VCaP (cell line): ENCODE data around the gene DNAJC22.
A peak's percentile ranks its signal among the peaks of the same experiment; 100 is the strongest.

ENCODE experiments used
- H3K27ac ChIP-seq: fragments of 450-650 bp; 2 replicates; pipeline ENCODE4 v1.5.1; 2017
- TF ChIP-seq, protein P1 (sequence below): fragments of 450-650 bp; conservative IDR thresholded peaks from 2 replicates; pipeline ENCODE4 v1.5.1; 2017; ENCODE audit warnings: mild to moderate bottlenecking, moderate library complexity

DNAJC22 gene

DNA sequence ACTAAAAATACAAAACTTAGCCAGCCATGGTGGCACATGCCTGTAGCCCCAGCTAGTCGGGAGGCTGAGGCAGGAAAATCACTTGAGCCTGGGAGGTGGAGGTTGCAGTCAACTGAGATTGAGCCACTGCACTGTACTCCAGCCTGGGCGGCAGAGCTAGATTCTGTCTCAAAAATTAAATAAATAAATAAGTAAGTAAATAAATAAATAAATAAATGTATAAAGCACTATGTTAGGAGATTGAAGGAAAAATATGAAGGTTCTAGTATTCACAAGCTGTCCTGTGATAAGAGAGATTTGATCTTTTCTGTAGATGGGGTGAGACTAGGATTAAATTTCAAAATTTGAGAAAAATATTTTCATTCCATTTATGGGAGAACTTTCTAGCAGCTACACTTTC is 5.7 kb downstream of the DNAJC22 start:
- H3K27ac ChIP-seq = no peak overlapping the region
- TF ChIP-seq, protein P1, sequence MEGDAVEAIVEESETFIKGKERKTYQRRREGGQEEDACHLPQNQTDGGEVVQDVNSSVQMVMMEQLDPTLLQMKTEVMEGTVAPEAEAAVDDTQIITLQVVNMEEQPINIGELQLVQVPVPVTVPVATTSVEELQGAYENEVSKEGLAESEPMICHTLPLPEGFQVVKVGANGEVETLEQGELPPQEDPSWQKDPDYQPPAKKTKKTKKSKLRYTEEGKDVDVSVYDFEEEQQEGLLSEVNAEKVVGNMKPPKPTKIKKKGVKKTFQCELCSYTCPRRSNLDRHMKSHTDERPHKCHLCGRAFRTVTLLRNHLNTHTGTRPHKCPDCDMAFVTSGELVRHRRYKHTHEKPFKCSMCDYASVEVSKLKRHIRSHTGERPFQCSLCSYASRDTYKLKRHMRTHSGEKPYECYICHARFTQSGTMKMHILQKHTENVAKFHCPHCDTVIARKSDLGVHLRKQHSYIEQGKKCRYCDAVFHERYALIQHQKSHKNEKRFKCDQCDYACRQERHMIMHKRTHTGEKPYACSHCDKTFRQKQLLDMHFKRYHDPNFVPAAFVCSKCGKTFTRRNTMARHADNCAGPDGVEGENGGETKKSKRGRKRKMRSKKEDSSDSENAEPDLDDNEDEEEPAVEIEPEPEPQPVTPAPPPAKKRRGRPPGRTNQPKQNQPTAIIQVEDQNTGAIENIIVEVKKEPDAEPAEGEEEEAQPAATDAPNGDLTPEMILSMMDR = no peak

DNA sequence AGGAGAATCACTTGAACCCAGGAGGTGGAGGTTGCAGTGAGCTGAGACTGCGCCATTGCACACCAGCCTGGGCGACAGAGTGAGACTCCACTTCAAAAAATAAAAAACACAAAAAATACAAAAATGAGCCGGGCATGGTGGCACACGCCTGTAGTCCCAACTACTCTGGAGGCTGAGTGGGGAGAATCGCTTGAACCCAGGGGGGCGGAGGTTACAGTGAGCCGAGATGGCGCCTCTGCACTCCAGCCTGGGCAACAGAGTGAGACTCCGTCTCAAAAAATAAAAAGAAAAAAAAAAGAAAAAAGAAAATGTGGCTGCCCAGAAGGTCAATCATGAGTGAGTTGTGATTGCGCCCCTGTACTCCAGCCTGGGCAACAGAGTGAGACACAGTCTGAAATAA is 9.2 kb downstream of the DNAJC22 start:
- no peak overlapping the region for H3K27ac ChIP-seq
- TF ChIP-seq, protein P1 = no peak

DNA sequence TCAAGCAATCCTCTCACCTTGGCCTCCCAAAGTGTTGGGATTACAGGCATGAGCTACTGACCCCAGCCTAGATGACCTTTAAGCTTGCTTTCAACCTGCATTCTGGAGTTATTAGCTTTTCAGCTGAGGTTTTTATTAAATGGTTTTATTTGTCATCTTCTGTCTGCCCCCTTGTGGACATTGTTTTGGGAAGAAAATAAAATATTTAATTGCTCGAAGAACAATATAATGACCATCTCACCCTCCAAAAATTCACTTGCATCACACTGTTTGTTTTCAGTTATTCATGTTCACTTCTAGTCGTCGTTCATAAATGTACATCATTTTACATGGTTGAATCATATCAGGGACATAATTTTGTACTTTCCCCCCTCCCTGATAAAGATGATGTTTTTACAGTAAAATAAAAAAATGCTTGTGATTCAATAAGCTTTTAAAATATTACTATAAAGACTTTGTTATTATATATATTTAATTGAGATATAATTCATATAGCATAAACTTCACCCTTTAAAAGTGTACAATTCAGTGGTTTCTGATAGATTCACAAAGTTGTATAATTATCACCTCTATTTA is 10.5 kb downstream of the DNAJC22 start:
- no peak overlapping the region for H3K27ac ChIP-seq
- TF ChIP-seq, protein P1 = peak; percentile 72

DNA sequence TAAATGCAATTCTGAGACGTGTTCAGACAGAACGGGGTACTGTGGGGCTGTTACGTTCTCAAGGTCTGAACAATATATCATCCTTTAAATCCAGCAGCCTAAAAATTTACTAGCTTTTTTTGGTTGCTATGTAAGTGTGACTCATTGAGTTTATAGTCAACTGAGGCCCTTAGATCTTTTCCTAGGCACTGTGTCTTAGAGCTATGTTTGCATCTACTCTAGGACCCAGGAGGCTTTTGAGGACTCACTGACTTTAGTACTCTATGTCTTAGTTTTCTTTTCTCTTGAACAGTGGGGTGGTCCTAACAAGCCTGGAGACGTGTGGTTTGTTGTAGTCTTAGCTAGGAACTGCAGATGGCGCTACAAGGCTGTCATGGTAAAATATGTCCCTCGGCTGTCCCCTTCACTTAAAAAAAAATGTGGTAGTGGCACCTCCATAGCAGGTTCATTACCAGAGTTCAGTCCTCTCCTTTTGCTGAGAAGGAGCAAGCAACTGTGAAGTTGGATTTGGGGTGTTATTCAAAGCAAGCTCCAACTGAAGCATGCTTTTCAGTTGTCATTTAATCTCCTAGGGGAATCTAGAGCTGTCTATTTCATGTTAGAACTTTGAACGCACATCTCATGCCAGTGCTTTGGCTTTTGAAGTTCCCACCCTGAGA is 11.9 kb downstream of the DNAJC22 start:
- H3K27ac ChIP-seq = no peak overlapping the region; the same call in 1 of the 2 replicates
- TF ChIP-seq, protein P1 = peak; percentile 93

DNA sequence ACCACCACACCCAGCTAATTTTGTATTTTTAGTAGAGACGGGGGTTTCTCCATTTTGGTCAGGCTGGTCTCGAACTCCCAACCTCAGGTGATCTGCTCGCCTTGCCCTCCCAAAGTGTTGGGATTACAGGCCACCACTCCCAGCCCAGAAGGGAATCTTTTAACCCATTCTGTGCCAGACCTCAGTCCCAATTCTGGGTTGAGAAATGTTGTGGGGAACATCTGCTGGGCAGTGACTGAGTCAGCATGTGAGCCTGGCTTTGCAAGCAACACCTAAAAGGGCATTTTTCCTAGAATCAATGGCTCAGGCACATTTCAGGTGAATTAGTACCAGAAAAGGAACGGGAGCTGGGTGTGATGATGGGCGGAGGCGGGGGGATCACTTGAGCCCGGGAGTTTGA is 13.0 kb downstream of the DNAJC22 start:
- TF ChIP-seq, protein P1 = no peak
- no peak overlapping the region; the same call in 1 of the 2 replicates for H3K27ac ChIP-seq

DNA sequence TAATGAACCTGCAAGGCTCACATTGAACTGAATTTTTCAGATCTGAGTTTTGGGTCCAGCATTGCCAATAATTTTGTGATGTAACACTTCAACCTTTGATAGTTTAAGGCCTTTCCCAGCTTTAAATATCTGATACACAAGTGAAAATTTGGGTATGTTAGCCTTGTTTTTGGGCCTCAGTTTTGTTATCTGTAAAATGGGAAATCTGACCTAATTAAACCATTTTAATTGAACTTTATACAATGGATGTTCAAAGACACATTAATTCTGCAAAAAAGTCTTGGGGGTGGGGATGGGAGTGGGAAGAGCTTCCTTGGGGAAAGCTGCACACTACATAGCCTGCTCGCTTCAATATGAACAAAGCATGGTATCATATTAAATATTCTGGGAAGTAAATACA is 15.4 kb downstream of the DNAJC22 start:
- no peak overlapping the region for H3K27ac ChIP-seq
- TF ChIP-seq, protein P1 = no peak

DNA sequence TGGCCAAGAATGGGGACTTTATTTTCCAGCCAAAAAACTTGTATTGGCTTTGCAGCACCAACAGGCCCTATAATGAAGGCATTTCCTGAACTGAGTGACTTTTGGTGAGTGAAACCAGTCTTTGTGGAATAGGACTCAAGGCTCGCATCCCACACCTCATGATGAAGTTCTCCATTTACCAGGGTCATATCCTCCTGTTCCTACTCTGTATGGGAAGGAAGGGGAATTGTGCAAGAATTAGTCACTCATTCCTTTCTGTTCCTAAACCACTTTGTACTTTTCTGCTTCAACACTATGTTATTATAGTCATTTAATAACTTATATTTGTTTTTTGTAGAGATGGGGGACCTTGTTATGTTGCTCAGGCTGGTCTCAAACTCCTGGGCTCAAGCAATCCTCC is 18.3 kb downstream of the DNAJC22 start:
- TF ChIP-seq, protein P1 = no peak
- no peak overlapping the region for H3K27ac ChIP-seq
